RCC 7860 (cell line): Measurements from ENCODE around the gene C19orf12.
"Not testable (repeated sequence)": the region's sequence is repeated elsewhere in the genome, so short reads cannot be mapped to it uniquely, and the experiment has no call there.

ENCODE experiments used
- DNase-seq: peaks from one replicate; pipeline ENCODE4 v3.0.0-alpha.2; 2015; ENCODE audit warnings: low spot score
- FAIRE-seq: peaks from 2 replicates; lab custom pipeline; 2012; peaks lifted over from hg19 to GRCh38; lab: Jason Lieb, UNC

Gene C19orf12

DNA sequence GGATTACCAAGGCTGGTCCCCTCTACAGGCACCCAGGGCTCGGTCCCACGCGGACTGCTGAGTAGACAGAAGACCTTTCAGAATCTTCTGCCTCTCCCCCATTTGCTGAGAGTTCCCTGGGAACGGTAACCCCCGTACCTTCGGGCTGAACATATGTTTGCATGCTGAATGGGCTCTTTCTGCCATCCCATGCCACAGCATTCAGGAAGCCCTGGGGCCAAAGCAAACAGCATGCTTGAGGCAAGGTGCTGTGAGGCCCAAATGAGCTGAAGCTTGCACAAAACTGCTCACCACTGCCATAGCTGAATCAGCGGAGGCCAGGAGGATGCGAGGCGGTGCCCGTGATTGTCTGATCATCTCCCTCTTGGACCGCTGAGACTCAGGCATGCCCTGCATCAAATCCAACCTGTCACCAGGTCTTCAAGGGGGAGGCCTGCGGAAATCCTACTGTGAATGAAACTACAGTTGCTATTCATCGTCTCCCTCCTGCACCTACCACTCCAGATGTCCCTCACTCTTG, 16.3 kb upstream of the C19orf12 start:
- no peak for FAIRE-seq
- DNase-seq = no peak

DNA sequence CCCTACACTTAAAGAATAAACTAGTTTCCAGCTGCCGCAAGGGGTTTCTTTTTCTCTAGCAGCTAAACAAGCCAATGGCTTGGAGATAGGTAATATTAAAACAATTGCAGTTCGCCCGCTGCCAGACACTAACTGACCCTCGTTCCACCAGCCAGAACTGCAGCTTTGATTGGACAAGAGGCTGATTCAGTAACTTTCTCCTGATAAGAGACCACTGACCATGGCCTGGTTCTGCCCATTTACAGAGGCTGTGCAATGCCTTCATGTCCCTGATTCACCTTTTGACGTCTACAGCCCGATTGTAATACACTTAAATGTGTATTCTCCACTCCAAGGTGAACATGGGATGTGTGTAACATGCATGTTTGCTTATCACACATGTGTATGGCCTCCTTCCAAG, 12.8 kb upstream of the C19orf12 start:
- DNase-seq = no peak
- no peak for FAIRE-seq

DNA sequence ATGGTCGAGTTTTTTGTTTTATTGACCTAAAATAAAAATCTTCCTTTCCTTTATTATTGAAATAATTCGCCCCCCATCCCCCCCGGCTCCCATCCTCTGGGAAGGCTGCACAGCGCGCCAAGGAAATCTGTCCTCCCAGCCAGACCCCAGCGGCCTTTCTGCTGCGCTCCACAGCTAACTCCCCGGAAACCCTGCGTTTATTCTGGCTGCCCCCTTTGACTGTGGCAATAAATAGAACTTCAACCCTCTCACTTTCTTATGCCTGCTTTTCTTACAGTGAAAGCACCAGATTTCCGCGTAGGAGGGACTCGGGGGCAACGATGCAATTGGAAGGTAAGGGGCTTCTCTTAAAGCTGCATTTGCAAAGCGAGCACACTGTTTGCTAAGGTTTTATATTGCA, 9.7 kb upstream of the C19orf12 start:
- no peak for DNase-seq
- no peak for FAIRE-seq

DNA sequence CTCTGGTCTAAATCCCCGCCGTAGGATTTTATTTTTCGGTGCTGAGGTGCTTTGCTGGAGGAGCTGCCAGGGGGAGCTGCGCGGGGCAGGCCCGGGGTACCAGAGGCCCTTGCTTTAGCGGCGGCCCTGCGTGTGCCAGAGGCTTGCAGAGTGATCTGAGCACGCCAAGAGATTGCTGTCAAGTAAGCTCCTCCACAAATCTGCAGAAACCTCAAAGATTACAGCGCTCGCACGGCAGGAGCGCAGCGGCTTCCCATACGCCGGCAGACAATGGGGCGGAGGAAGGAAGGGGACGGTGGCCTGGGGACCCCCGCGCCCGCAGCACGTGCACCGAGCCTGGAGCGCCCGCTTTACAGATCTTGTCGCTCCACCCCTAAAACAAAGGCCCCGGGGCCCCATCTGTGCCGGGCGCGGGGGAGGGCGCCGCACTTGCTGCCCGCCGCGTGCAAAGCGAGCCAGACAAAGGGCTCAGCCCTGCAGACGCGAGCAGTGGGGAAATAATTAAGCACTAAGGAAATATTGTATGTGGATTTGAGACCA, 9.1 kb upstream of the C19orf12 start:
- FAIRE-seq (no peak), DNase-seq (no peak)

DNA sequence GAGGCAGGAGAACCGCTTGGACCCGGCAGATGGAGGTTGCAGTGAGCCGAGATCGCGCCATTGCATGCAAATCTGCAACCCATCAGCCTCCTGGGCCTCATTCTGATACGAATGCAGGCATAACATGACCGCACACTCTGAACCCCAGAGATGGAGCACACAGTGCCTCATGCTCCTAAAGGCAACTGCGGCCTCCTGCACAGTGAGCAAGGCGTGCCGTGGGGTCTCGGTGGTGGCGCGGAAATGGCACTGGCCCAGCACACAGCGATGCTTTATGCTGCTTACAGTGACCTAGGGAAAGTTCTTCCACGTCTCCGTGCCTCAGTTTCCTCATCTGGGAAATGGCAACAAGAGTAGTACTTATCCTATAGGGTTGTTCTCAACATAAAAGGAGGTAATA, 2.0 kb upstream of the C19orf12 start:
- FAIRE-seq = no peak
- no peak for DNase-seq

DNA sequence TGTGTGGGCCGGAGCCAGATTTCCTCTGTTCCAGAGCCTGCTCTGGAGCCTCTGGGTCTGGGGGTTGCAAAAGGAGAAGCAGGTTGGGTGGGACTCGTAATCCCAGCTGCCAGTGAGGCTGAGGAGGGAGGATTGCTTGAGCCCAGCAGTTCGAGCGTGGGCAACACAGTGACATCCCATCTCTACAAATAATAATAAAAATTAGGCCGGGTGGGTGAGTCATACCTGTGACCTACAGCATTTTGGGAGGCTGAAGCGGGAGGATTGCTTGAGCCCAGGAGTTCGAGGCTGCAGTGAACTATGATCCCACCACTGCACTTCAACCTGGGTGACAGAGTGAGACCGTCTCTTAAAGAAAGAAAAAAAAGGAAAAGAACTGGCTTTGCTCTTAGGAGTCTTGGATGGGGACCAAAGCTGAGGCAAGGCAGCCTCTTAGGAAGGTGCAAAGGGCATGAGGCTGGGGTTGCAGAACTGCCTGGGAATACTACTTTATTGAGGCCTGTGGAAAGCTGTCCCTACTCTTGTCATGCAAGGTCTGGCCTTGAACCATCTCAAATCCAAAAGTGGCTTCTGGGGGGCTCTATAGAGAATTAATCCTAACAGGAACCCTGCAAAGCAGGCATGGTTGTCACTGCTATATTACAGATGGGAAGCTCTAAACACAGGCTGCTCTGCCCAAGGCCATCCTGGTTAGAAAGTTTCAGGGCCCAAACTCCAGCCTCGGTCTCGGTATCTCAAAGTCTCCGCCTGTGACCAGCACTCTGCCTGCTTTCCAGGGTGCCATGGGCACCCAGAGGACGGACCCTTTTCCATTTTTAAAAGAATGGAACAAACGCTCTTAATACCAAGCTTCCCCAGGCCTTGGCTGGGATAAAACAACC, 880 bp upstream of the C19orf12 start:
- no peak for FAIRE-seq
- no peak for DNase-seq

DNA sequence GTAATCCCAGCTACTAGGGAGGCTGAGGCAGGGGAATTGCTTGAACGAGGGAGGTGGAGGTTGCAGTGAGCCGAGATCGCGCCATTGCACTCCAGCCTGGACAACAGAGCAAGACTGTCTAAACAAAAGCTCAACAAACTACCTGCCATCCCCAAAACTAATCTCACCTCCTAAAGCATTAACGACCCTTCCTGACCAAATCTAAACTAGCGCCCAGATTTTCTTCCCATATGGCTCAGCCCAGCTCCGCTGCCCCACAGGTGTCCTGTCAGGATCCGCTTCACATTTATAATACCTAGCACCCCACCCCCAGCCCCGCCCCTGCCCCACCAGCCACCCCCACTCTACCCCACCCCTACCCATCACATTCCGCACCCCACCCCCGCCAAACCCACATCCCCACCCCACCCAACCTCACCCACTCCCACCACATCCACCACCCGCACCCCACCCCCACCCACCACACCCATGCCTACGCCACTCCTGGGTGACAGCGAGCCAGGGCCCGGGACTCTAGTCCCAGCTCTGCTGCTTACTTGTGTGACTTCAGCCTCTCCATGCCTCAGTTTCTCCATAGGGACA, 599 bp downstream of the C19orf12 start:
- no peak for FAIRE-seq
- DNase-seq = no peak

DNA sequence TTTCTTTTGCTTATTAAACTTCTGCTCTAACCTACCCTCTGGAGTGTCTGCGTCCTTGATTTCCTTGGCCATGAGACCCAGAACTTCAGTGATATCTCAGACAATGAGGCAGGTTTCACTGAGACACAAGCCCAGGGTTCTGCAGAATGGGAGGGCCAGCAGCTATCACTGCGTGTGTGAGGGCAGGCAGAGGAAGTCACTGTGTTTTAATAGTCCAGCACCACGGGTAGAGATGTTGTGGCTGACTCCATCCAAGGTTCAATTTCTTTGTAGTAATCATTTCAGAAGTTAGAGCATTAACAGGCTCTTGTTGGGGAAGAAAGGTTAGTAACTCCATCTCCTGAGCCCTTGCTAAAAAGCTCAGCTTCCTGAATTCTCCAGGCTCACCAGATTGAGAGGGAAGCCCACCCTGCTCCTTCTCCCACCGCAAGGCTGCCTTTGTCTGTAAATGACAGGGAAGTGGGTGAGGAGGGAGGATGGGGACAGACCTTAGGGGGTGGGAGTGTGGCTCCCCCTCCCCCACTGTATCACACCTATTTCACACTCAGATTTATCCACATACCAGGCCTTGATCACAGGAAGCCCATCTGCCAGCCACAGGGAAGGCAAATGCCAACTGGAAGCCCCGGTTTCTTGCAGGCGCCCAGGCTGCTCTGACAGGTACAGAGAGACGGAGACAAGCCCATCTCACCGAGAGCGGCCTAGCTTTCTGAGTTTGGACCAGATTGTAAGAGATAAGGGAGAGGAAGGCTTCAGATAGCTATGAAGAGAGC, 2.1 kb downstream of the C19orf12 start:
- FAIRE-seq = no peak
- no peak for DNase-seq

DNA sequence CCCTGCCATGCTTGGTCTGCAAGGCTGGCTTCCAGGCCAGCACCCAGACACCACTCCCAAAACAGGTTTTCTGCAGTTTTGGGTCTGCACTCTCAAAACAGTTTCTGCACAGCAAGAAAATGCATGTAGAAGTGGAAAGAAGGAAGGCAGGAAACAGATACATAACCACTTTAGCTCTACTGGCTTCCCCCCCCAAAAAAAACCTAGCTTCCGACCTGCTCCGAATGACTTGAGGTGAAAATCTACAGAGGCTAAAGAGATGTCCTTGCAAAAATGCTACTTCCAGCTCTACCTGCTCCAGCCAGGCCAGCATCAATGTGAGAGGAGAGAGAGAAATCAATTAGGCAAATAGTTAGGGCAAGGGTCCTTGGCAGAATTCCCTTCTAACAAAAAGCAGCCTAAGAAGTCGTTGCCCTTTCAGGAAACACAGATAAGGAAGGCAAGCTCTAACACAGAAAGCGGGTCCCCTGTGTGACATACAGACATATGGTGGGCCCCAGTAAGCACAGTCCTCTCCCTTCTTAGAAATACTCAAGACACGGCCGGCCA, 3.4 kb downstream of the C19orf12 start:
- DNase-seq (no peak), FAIRE-seq (no peak)

DNA sequence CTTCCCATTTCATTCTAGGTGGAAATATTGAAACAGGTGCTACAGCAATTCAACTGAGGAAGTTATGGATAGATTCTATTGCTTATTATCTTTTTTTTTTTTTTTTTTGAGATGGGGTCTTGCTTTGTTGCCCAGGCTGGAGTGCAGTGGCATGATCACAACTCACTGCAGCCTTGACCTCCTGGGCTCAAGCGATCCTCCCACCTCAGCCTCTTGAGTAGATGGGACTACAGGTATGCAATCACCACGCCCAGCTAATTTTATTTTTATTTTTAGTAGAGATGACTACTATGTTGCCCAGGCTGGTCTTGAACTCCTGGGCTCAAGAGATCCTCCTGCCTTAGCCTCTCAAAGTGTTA, 5.6 kb downstream of the C19orf12 start:
- not testable (repeated sequence) for DNase-seq, FAIRE-seq

DNA sequence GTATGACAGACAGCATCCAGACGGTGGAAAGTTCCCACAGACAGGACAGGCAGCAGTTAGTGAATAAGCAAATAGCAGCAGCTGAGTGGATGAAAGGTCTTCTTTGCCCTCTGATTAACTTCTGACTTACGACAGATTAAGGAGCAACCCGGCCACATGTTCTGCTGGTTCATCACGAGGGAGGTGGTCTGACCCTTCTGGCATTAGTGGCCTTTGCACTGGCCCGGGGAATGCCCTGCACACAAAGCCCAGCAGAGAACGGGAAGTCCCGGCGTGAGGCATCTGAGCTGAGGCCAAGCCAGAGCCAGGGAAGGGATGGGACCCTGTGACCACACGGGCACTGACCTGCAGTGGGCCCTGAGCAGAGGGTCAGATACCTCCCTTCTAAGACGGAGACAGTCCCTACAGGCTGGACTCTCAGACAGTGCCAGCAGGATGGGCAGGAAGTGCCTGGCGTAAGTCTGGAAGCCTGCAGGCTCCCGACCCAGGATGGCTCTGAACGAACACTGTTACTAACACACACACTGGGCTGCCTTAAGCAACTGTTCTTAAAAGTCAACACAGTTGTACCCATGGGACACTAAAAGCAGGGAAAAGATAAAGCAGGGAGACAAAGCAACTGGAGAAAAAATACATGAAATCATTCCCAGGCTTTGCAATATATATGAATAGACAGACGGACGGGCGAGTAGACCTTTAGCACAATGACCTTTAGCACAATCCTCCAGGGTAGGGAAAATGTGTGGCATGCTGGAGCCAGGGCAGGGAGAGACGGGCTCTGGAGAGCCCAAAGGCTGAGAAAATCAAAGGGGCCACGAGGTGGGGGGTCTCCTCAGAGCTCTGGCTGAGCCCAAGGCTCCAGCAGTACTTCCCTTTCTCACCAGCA, 6.3 kb downstream of the C19orf12 start:
- DNase-seq (no peak), FAIRE-seq (no peak)

DNA sequence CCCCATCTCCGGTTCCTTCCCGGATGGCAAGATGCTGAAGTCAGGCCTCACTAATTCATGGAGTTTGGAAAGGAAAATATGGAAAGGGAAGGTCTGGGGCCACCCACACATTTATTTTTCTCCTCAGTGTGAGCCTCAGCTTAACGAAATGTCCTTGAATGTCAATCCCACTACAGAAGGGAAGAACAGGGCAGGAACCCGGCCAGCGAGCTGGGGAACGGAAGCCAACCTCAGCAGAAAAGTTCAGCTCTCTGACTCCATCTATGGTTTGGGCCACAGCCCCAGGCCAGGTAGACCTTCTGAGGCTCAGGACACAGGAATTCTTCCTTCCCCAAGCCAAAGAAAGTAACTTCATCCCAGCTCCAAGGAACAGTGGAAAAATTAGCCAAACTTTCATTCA, 8.4 kb downstream of the C19orf12 start:
- DNase-seq (no peak), FAIRE-seq (no peak)

DNA sequence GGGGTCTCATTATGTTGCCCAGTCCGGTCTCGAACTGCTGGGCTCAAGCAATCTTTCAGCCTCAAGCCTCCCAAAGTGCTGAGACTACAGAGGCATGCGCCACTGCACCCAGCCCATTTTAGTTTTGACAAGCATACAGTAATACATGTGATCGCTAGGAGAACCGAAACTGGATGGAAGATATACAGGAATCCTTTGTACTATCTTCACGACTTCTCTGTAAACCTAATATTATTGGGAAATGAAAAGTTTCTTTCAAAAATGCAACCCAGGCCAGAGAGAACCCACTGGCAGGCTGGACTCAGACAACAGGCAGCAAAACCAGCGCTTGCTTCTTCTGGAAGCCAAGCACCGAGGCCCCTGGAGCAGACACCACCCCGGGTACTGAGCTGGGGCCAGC, 9.4 kb downstream of the C19orf12 start:
- DNase-seq = no peak
- FAIRE-seq = no peak

DNA sequence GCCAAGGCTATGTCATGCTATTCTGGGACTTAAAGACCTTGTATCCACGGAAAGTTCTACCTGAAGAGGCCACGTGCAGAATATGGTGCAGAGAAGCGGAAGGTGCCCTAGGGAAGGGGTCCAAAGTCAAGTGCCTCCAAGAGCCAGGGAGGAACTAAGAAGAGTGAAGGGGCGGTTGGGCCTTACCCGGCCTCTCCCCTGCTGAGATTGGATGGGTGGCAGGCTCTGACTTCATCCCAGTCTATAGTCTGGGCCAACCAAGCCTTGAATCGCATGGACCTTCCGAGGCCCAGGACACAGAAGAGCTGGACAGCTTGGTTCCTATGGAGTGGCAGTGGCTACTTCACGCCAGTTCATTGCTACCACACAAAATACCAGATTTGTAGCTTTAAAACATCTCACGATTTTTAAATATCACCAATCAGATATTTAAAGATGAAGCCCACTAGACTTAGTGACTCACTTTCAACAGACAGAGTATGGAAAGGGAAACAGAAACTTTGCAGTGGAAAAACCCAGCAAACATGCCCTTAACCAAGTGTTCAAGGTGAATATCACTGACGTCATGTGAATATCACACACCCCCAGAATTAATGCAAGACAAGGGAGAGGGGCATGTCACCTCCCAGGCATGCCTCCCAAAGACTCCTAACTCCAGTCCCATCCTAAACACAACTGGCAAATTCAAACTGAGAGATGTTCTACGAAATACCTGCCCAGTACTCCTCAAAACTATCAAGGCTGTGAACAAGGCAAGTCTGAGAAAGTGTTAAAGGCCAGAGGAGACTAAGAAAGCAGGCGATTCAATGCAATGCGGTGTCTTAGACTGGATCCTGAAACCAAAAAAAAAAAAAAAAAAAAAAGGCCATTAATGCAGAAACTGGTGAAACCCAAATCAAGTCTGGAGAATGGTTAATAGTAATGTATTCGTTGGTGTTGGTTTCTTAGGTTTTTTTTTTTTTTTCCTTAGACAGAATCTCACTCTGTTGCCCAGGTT, 10.2 kb downstream of the C19orf12 start:
- no peak for FAIRE-seq

DNA sequence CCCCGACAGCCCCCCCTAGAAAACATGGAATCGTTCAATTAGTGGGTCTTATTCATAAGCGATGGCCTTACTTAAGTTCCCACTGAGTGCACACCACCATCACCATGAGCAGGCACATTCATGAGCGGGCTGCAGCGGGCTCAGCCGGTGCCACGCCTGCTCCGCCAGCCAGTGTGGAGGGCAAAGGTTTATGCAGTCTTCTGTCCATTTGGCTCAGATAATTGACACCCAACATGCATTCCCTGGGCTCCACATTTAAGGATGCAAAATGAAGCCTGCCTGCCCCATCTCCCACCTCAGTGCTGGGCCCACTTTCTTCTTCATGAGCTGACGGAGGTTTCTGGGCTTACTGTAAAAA, 12.1 kb downstream of the C19orf12 start:
- FAIRE-seq (no peak), DNase-seq (no peak)

More for the DNA sequence above, 10.2 kb downstream of the C19orf12 start:
- no peak for DNase-seq

DNA sequence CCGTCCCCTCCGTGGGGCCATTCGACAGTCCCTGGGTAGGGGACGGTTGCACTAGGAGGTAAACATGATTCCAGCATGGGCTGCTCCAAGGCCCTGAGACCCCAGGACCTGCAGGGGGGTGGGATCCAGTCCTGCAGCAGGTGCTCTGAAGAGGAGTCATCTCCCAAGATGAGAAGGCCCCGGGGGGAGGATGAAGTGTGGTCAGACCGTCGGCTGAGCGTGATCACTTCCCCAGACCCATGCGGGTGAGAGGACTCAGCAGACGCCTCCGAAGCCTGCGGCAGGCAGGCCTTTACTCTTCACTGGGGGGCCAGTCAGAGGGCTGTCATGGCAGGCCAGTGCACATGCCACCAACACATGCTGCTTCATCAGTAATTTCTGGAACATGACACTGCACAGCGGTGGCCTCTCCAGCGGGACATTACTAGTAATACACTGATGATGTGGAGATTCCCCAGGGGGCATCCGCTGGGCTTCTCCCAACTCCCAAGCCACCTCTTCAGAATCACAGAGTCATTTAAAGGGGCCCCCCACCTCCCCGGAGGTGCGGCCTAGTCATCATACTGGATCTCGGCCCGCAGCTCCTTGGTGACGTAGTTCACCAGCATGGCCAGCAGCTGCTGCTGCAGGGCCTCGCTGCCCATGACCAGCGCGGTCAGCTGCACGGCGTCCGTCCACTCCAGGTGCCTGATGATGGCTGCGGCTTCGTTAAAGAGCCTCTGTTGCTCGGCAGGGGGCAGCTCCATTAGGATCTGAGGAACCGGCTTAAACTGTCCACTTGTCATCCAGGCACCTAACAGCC, 12.7 kb downstream of the C19orf12 start:
- no peak for DNase-seq
- FAIRE-seq = no peak

DNA sequence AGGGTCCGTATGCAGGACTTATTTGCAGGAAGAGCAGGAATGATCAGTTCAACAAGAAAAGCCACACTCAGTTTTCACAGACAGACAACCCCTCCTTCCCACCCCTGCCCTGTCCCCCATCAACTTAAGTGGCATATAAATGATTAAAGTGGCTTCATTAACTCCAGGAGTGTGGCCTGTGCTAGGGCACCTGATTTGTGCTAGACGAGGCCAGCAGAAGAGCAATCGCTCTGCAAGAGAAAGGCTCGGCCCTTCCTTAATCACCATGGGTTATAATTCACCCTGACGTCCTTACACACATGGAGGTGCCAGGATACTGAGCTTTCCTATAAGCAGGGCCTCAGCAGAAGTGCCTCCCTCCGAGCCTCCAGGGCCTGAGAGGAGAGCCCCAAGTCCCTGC, 14.6 kb downstream of the C19orf12 start:
- no peak for FAIRE-seq

DNA sequence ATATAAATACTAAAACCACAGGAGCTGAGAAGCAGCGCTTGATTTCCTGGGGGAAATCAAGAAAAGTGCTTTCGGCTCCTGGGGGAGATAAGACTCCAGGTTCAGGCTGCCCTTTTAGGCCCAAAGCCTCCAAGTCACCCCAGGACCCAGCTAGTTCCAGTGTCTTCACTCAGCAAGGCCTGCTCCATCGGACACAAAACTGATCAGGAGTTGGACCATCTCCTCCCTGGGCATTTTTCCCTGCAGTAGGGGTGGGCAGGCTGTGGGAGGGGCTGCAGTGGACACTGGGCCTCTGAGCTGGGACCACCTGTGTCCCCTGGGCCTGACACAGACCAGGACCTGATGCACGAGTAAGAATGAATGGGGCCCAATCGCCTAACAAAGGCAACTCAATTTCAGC, 15.2 kb downstream of the C19orf12 start:
- DNase-seq (no peak), FAIRE-seq (no peak)

More for the DNA sequence above, 14.6 kb downstream of the C19orf12 start:
- no peak for DNase-seq
